ENCODE results near the gene ZFAND2B. TPM values are rescaled to one million over a fixed set of nuclear protein-coding genes. Genes with fewer than 3 reads are reported as not detected.
"Not testable (repeated sequence)": the region's sequence is repeated elsewhere in the genome, so short reads cannot be mapped to it uniquely, and the experiment has no call there.

Gene ZFAND2B
- total RNA-seq, 2 experiments from 2014 or later: 22.8 to 27.2 TPM

GRCh38 chr2:219181531-219181930 lies 25.1 kb upstream of the ZFAND2B start:
- DNase-seq: no peak
- H3K9me3 Mint-ChIP-seq: no peaks in the 10 kb centered on the region
- H3K27me3 Mint-ChIP-seq: no peaks in the 10 kb centered on the region
- H3K36me3 Mint-ChIP-seq: peaks cover 15% of the 10 kb centered on the region
- no peak overlapping the region for H3K4me3 Mint-ChIP-seq
- peak overlapping the region; percentile 62 for H3K27ac Mint-ChIP-seq
- peaks cover 47% of the 10 kb centered on the region for H3K4me1 Mint-ChIP-seq

DNA sequence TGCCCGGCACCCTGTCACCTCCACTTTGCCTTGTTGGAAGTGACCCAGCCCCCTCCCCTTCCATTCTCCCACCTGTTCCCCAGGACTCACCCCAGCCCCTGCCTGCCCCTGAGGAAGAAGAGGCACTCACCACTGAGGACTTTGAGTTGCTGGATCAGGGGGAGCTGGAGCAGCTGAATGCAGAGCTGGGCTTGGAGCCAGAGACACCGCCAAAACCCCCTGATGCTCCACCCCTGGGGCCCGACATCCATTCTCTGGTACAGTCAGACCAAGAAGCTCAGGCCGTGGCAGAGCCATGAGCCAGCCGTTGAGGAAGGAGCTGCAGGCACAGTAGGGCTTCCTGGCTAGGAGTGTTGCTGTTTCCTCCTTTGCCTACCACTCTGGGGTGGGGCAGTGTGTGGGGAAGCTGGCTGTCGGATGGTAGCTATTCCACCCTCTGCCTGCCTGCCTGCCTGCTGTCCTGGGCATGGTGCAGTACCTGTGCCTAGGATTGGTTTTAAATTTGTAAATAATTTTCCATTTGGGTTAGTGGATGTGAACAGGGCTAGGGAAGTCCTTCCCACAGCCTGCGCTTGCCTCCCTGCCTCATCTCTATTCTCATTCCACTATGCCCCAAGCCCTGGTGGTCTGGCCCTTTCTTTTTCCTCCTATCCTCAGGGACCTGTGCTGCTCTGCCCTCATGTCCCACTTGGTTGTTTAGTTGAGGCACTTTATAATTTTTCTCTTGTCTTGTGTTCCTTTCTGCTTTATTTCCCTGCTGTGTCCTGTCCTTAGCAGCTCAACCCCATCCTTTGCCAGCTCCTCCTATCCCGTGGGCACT lies 24.0 kb upstream of the ZFAND2B start:
- H3K9me3 Mint-ChIP-seq: no peaks in the 10 kb centered on the region
- H3K27ac Mint-ChIP-seq: peak overlapping the region; percentile 62
- H3K4me1 Mint-ChIP-seq: peaks cover 56% of the 10 kb centered on the region
- no peak overlapping the region for H3K4me3 Mint-ChIP-seq
- DNase-seq: no peak
- H3K36me3 Mint-ChIP-seq: peaks cover 16% of the 10 kb centered on the region
- no peaks in the 10 kb centered on the region for H3K27me3 Mint-ChIP-seq

GRCh38 chr2:219183151-219183772 lies 23.3 kb upstream of the ZFAND2B start:
- H3K9me3 Mint-ChIP-seq: no peaks in the 10 kb centered on the region
- H3K4me3 Mint-ChIP-seq: no peak overlapping the region
- peak overlapping the region; percentile 62 for H3K27ac Mint-ChIP-seq
- H3K27me3 Mint-ChIP-seq: no peaks in the 10 kb centered on the region
- peaks cover 56% of the 10 kb centered on the region for H3K4me1 Mint-ChIP-seq
- H3K36me3 Mint-ChIP-seq: peaks cover 18% of the 10 kb centered on the region
- no peak for DNase-seq

GRCh38 chr2:219184121-219184520 lies 22.5 kb upstream of the ZFAND2B start:
- DNase-seq: no peak
- Mint-ChIP-seq H3K4me1 (peaks cover 54% of the 10 kb centered on the region), H3K9me3 (no peaks in the 10 kb centered on the region), H3K4me3 (no peak overlapping the region), H3K27ac (no peak overlapping the region), H3K27me3 (no peaks in the 10 kb centered on the region), H3K36me3 (peaks cover 18% of the 10 kb centered on the region)

- Mint-ChIP-seq H3K4me3 (peak overlapping the region; percentile 7), H3K4me1 (peaks cover 31% of the 10 kb centered on the region), H3K9me3 (no peaks in the 10 kb centered on the region), H3K36me3 (peaks cover 12% of the 10 kb centered on the region), H3K27me3 (no peaks in the 10 kb centered on the region), H3K27ac (peak overlapping the region; percentile 80)
- DNase-seq: no peak
These were observed 19.7 kb upstream of the ZFAND2B start for GRCh38 chr2:219186754-219187456.

- Mint-ChIP-seq H3K4me1 (peaks cover 20% of the 10 kb centered on the region), H3K36me3 (peaks cover 7% of the 10 kb centered on the region), H3K4me3 (no peak overlapping the region), H3K9me3 (peaks cover 5% of the 10 kb centered on the region), H3K27me3 (no peaks in the 10 kb centered on the region), H3K27ac (no peak overlapping the region)
- DNase-seq: no peak
These were observed 9.2 kb upstream of the ZFAND2B start for GRCh38 chr2:219197388-219197787.

GRCh38 chr2:219198974-219199373 lies 7.6 kb upstream of the ZFAND2B start:
- peaks cover 20% of the 10 kb centered on the region for H3K4me1 Mint-ChIP-seq
- no peak overlapping the region for H3K27ac Mint-ChIP-seq
- peaks cover 13% of the 10 kb centered on the region for H3K9me3 Mint-ChIP-seq
- H3K4me3 Mint-ChIP-seq: peak overlapping the region; percentile 80
- H3K27me3 Mint-ChIP-seq: no peaks in the 10 kb centered on the region
- no peak for DNase-seq
- H3K36me3 Mint-ChIP-seq: peaks cover 12% of the 10 kb centered on the region

DNA sequence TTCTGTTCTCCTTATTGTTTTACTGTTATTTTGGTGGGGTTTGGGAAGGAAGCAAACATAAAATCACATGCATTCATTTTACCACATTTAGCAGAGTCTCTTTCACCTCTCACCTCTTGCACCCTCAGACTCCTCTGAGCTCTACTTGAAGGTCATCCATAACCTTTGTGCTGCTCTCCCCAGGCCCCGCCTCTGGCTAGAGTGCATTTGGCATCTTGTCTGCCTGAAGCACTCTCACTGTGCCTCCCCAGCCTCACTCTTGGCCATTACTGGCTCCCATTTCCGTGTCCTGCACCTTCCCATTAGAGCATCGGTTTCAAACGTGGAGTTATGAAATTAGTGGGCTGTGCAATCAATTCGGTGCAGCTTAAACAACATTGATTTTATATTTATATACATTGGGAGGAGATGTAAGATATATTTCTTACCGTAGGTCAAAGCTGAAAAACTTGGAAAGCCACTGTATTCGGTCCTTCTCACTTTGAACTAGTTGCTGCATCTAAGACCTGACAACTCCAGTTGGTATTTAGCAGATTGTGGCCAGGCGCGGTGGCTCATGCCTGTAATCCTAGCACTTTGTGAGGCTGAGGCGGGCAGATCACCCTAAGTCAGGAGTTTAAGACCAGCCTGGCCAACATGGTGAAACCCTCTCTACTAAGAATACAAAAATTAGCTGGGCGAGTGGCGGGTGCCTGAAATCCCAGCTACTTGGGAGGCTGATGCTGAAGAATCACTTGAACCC lies 6.9 kb upstream of the ZFAND2B start:
- Mint-ChIP-seq H3K36me3 (peaks cover 13% of the 10 kb centered on the region), H3K4me1 (peaks cover 20% of the 10 kb centered on the region), H3K9me3 (peaks cover 17% of the 10 kb centered on the region), H3K4me3 (peak overlapping the region; percentile 80), H3K27ac (peak overlapping the region; percentile 44), H3K27me3 (no peaks in the 10 kb centered on the region)
- no peak for DNase-seq

DNA sequence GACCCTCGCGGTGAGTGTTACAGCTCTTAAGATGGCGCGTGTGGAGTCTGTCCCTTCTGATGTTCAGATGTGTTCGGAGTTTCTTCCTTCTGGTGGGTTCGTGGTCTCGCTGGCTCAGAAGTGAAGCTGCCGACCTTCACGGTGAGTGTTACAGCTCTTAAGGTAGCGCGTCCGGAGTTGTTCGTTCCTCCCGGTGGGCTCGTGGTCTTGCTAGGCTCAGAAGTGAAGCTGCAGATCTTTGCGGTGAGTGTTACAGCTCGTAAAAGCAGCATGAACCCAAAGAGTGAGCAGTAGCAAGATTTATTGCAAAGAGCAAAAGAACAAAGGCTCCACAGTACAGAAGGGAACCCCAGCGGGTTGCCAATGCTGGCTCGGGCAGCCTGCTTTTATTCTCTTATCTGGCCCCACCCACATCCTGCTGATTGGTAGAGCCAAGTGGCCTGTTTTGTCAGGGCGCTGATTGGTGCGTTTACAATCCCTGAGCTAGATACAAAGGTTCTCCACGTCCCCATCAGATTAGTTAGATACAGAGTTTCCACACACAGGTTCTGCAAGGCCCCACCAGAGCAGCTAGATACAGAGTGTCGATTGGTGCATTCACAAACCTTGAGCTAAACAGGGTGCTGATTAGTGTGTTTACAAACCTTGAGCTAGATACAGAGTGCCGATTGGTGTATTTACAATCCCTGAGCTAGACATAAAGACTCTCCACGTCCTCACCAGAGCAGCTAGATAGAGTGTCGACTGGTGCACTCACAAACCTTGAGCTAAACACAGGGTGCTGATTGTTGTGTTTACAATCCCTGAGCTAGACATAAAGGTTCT lies 5.9 kb upstream of the ZFAND2B start:
- DNase-seq: peak; percentile 69
- H3K27ac Mint-ChIP-seq: peak overlapping the region; percentile 92
- H3K27me3 Mint-ChIP-seq: not testable (repeated sequence)
- H3K9me3 Mint-ChIP-seq: peaks cover 17% of the 10 kb centered on the region
- H3K36me3 Mint-ChIP-seq: peaks cover 13% of the 10 kb centered on the region
- H3K4me3 Mint-ChIP-seq: peak overlapping the region; percentile 80
- H3K4me1 Mint-ChIP-seq: peaks cover 20% of the 10 kb centered on the region

DNA sequence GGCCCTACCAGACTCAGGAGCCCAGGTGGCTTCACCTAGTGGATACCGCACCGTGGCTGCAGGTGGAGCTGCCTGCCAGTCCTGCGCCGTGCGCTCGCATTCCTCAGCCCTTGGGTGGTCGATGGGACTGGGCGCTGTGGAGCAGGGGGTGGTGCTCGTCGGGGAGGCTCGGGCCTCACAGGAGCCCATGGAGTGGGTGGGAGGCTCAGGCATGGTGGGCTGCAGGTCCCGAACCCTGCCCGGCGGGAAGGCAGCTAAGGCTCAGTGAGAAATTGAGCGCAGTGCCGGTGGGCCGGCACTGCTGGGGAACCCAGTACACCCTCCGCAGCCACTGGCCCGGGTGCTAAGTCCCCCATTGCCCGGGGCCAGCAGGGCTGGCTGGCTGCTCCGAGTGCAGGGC lies 5.3 kb upstream of the ZFAND2B start:
- Mint-ChIP-seq H3K4me1 (peaks cover 25% of the 10 kb centered on the region), H3K9me3 (peaks cover 17% of the 10 kb centered on the region), H3K36me3 (peaks cover 13% of the 10 kb centered on the region), H3K27ac (peak overlapping the region; percentile 92)
- H3K4me3 Mint-ChIP-seq, H3K27me3 Mint-ChIP-seq, DNase-seq: not testable (repeated sequence)

DNA sequence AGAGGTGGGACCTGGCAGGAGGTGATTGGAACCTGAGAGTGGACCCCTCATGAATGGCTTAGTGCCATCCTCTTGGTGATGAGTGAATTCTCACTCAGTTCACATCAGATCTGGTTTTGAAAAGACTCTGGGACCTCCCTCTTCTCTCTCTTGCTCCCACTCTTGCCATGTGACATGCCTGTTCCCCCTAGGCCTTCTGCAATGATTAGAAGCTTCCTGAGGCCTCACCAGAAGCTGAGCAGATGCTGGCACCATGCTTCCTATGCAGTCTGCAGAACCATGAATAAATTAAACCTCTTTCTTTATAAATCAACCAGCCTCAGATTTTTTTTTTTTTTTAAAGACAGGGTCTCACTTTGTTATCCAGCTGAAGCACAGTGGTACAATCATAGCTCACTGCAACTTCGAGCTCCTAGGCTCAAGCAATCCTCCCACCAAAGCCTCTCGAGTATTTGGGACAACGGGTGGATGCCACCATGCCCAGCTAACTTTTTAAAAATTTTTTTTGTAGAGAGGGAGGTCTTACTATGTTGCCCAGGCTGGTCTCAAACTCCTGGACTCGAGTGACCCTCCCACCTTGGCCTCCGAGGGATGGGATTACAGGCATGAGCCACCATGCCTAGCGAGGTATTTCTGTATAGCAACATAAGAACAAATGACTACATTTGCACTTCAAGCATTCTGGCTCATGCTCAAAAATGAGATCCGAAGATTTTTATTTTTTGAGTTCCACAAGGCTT lies 2.0 kb upstream of the ZFAND2B start:
- peak overlapping the region; percentile 67 for H3K27ac Mint-ChIP-seq
- H3K4me1 Mint-ChIP-seq: peaks cover 37% of the 10 kb centered on the region
- H3K4me3 Mint-ChIP-seq: peak overlapping the region; percentile 18
- no peaks in the 10 kb centered on the region for H3K27me3 Mint-ChIP-seq
- peaks cover 17% of the 10 kb centered on the region for H3K9me3 Mint-ChIP-seq
- DNase-seq: no peak
- H3K36me3 Mint-ChIP-seq: peaks cover 25% of the 10 kb centered on the region

DNA sequence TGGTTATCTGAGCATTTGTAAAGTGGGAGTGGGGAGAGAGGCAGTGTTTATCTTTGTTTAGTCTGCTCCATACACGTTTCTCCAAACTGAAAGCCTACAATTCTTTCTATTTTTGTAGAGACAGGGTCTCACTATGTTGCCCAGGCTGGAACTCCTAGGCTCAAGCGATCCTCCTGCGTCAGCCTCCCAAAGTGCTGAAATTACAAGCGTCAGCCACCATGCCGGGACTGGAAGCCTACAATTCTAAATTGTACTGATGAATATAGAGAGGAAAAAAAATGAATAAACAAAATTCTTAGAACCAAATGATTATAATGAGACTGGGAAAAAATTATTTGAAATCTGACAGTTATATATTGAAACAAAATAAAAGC lies 1.4 kb upstream of the ZFAND2B start:
- H3K4me1 Mint-ChIP-seq: peaks cover 42% of the 10 kb centered on the region
- H3K9me3 Mint-ChIP-seq: peaks cover 17% of the 10 kb centered on the region
- H3K27ac Mint-ChIP-seq: peak overlapping the region; percentile 5
- H3K36me3 Mint-ChIP-seq: peaks cover 29% of the 10 kb centered on the region
- no peak for DNase-seq
- H3K4me3 Mint-ChIP-seq: peak overlapping the region; percentile 34
- no peaks in the 10 kb centered on the region for H3K27me3 Mint-ChIP-seq

GRCh38 chr2:219205981-219206327 lies 628 bp upstream of the ZFAND2B start:
- no peaks in the 10 kb centered on the region for H3K27me3 Mint-ChIP-seq
- peaks cover 29% of the 10 kb centered on the region for H3K36me3 Mint-ChIP-seq
- H3K4me3 Mint-ChIP-seq: peak overlapping the region; percentile 90
- H3K27ac Mint-ChIP-seq: peak overlapping the region; percentile 97
- H3K9me3 Mint-ChIP-seq: peaks cover 16% of the 10 kb centered on the region
- H3K4me1 Mint-ChIP-seq: peaks cover 39% of the 10 kb centered on the region
- no peak for DNase-seq

Data from activated naive CD8-positive, alpha-beta T cell treated with anti-CD3 and anti-CD28 coated beads for 36 hours (primary cell).